ENCODE data around the gene ERMAP. TPM values are rescaled to one million over a fixed set of nuclear protein-coding genes. Genes with fewer than 3 reads are reported as not detected.
"Not testable (repeated sequence)": the region's sequence is repeated elsewhere in the genome, so short reads cannot be mapped to it uniquely, and the experiment has no call there.

ERMAP gene
- total RNA-seq, 1 experiment from 2014 or later: 12.3 TPM

GRCh38 chr1:42807056-42807668 lies 9.8 kb upstream of the ERMAP start:
- DNase-seq (ENCODE audit: low read depth): no peak

- not testable (repeated sequence) for DNase-seq (ENCODE audit: low read depth)
Measured at GRCh38 chr1:42814815-42815214, 2.1 kb upstream of the ERMAP start.

GRCh38 chr1:42815941-42816584 lies 859 bp upstream of the ERMAP start:
- peak; percentile 5 for DNase-seq (ENCODE audit: low read depth)

GRCh38 chr1:42817440-42817767 lies 482 bp downstream of the ERMAP start:
- no peak for DNase-seq (ENCODE audit: low read depth)

GRCh38 chr1:42817976-42818375 lies 1.1 kb downstream of the ERMAP start:
- no peak for DNase-seq (ENCODE audit: low read depth)

GRCh38 chr1:42820813-42821212 lies 3.9 kb downstream of the ERMAP start:
- DNase-seq (ENCODE audit: low read depth): no peak

- DNase-seq (ENCODE audit: low read depth): no peak
Measured at GRCh38 chr1:42821690-42822089, 4.8 kb downstream of the ERMAP start.

- DNase-seq (ENCODE audit: low read depth): no peak
Measured at GRCh38 chr1:42822800-42823392, 6.0 kb downstream of the ERMAP start.

GRCh38 chr1:42824481-42825035 lies 7.6 kb downstream of the ERMAP start:
- DNase-seq (ENCODE audit: low read depth): no peak

GRCh38 chr1:42825036-42825851 lies 8.3 kb downstream of the ERMAP start:
- no peak for DNase-seq (ENCODE audit: low read depth)

- DNase-seq (ENCODE audit: low read depth): no peak
Measured at GRCh38 chr1:42830631-42831030, 13.7 kb downstream of the ERMAP start.

GRCh38 chr1:42831273-42831672 lies 14.4 kb downstream of the ERMAP start:
- no peak for DNase-seq (ENCODE audit: low read depth)

- DNase-seq (ENCODE audit: low read depth): no peak
Measured at GRCh38 chr1:42832641-42833240, 15.8 kb downstream of the ERMAP start.

GRCh38 chr1:42833981-42834380 lies 17.1 kb downstream of the ERMAP start:
- DNase-seq (ENCODE audit: low read depth): no peak

- no peak for DNase-seq (ENCODE audit: low read depth)
Measured at GRCh38 chr1:42834803-42835202, 17.9 kb downstream of the ERMAP start.

- no peak for DNase-seq (ENCODE audit: low read depth)
Measured at GRCh38 chr1:42835422-42835821, 18.5 kb downstream of the ERMAP start.

GRCh38 chr1:42837709-42838108 lies 20.8 kb downstream of the ERMAP start:
- no peak for DNase-seq (ENCODE audit: low read depth)

GRCh38 chr1:42838482-42839190 lies 21.7 kb downstream of the ERMAP start:
- no peak for DNase-seq (ENCODE audit: low read depth)

- DNase-seq (ENCODE audit: low read depth): no peak
Measured at GRCh38 chr1:42841010-42841409, 24.1 kb downstream of the ERMAP start.

GRCh38 chr1:42841440-42842147 lies 24.7 kb downstream of the ERMAP start:
- DNase-seq (ENCODE audit: low read depth): no peak

All from Daoy (cell line).